PFSK-1 (cell line): Measurements from ENCODE around the gene CMTM3.

Source experiments
- FOXP2 ChIP-seq: optimal IDR thresholded peaks from 2 replicates; pipeline ENCODE3; 2011; ENCODE audit warnings: borderline replicate concordance, control low read depth, inconsistent platforms; ENCODE audit not compliant: insufficient read depth; ENCODE audit errors: extremely low read length, extremely low read depth
- POLR2AphosphoS5 ChIP-seq: IDR thresholded peaks from 2 replicates; pipeline ENCODE4 v1.6.1; 2012; ENCODE audit warnings: low read depth, mild to moderate bottlenecking, control low read depth, low read length, moderate library complexity
- SIN3A ChIP-seq: IDR thresholded peaks from 2 replicates; pipeline ENCODE4 v1.6.1; 2012; ENCODE audit warnings: mild to moderate bottlenecking, low read length, moderate library complexity, borderline replicate concordance; ENCODE audit not compliant: insufficient read depth
- TAF1 ChIP-seq: IDR thresholded peaks from 2 replicates; pipeline ENCODE4 v1.6.1; 2012; ENCODE audit warnings: low read length, control low read depth, borderline replicate concordance; ENCODE audit not compliant: insufficient read depth
- TF ChIP-seq, protein P1 (sequence below), 2 experiments: IDR thresholded peaks; 2 replicates each; pipeline versions ENCODE4 v1.6.1 to v1.8.0; 2011 to 2012; ENCODE audit warnings: low read depth in 2 of 2, low read length in 2 of 2, control low read depth in 1 of 2, inconsistent platforms in 1 of 2, mild to moderate bottlenecking in 1 of 2, moderate library complexity in 1 of 2; ENCODE audit not compliant: insufficient read depth in 1 of 2

The CMTM3 gene

GRCh38 chr16:66649167-66649566 is 44.7 kb downstream of the CMTM3 start:
- TF ChIP-seq FOXP2 (no peak), SIN3A (no peak), POLR2AphosphoS5 (no peak), TAF1 (no peak)
- TF ChIP-seq, protein P1, sequence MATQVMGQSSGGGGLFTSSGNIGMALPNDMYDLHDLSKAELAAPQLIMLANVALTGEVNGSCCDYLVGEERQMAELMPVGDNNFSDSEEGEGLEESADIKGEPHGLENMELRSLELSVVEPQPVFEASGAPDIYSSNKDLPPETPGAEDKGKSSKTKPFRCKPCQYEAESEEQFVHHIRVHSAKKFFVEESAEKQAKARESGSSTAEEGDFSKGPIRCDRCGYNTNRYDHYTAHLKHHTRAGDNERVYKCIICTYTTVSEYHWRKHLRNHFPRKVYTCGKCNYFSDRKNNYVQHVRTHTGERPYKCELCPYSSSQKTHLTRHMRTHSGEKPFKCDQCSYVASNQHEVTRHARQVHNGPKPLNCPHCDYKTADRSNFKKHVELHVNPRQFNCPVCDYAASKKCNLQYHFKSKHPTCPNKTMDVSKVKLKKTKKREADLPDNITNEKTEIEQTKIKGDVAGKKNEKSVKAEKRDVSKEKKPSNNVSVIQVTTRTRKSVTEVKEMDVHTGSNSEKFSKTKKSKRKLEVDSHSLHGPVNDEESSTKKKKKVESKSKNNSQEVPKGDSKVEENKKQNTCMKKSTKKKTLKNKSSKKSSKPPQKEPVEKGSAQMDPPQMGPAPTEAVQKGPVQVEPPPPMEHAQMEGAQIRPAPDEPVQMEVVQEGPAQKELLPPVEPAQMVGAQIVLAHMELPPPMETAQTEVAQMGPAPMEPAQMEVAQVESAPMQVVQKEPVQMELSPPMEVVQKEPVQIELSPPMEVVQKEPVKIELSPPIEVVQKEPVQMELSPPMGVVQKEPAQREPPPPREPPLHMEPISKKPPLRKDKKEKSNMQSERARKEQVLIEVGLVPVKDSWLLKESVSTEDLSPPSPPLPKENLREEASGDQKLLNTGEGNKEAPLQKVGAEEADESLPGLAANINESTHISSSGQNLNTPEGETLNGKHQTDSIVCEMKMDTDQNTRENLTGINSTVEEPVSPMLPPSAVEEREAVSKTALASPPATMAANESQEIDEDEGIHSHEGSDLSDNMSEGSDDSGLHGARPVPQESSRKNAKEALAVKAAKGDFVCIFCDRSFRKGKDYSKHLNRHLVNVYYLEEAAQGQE (IDR thresholded peaks at IDR 0.05; ENCODE audit: insufficient read depth in 1 of 2, low read depth in 2 of 2, low read length in 2 of 2), result no peak

GRCh38 chr16:66649636-66650205 is 45.2 kb downstream of the CMTM3 start:
- TF ChIP-seq SIN3A, result no peak
- TF ChIP-seq TAF1, result no peak
- no peak for TF ChIP-seq FOXP2
- TF ChIP-seq, protein P1 (IDR thresholded peaks at IDR 0.05; ENCODE audit: insufficient read depth in 1 of 2, low read depth in 2 of 2, low read length in 2 of 2), result no peak
- TF ChIP-seq POLR2AphosphoS5, result no peak

DNA sequence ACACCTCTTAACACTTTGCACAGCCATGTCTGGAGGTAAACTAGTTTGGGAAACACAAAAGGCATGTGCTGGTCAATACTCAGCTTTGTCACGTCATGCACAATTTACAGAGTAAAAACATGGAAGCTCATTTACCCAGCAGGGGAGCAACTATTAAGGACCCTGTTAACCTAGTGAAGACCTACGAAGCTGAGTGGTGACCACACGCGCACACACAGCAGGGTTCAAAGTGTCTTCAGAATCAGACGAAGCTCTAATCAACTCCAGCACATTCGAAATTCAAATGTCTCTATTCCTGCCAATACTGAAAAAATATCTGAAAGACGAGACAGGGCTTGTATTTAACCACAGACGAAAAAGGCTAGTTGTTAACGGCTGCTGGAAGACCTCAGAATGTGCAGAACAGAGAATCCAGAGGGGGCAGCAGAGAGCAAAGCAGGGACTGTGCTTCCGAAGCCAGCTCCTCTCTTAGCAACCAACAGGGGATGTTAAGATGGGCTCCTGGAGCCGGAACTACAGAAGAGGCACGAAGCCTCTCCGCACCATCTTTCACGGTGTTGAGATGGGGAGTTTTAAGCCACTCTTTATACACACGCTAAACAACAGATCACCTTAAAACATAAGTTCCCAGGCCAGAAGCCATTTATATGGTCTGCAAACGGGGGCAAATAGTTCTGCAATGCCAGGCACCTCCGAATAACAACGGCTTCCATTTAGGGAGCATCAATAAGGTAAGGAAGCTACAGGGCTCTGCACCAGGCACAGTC is 46.4 kb downstream of the CMTM3 start:
- TF ChIP-seq, protein P1 (IDR thresholded peaks at IDR 0.05; ENCODE audit: insufficient read depth in 1 of 2, low read depth in 2 of 2, low read length in 2 of 2), result no peak
- TF ChIP-seq SIN3A (no peak), TAF1 (no peak), FOXP2 (no peak), POLR2AphosphoS5 (no peak)

- TF ChIP-seq POLR2AphosphoS5, result no peak
- TF ChIP-seq, protein P1 (IDR thresholded peaks at IDR 0.05; ENCODE audit: insufficient read depth in 1 of 2, low read depth in 2 of 2, low read length in 2 of 2), result no peak
- TF ChIP-seq SIN3A, result no peak
- TF ChIP-seq FOXP2, result no peak
- no peak for TF ChIP-seq TAF1
Observed at GRCh38 chr16:66651474-66651765, 46.9 kb downstream of the CMTM3 start.

- TF ChIP-seq TAF1 (no peak), SIN3A (no peak), FOXP2 (no peak), POLR2AphosphoS5 (no peak)
- TF ChIP-seq, protein P1 (IDR thresholded peaks at IDR 0.05; ENCODE audit: insufficient read depth in 1 of 2, low read depth in 2 of 2, low read length in 2 of 2), result no peak
Observed at GRCh38 chr16:66651965-66652364, 47.5 kb downstream of the CMTM3 start.
